HEK293 (cell line): ENCODE results near the gene GABRR1.

ENCODE experiments used
- CTCF ChIA-PET: fragments of 350-600 bp; formaldehyde crosslinking; extraction: SDS; loops from one replicate; lab custom pipeline; 2021; ENCODE audit warnings: antibody characterized with exemption; lab: Yijun Ruan, JAX
- POLR2A ChIA-PET: fragments of 300-600 bp; formaldehyde crosslinking; extraction: SDS; loops from one replicate; lab custom pipeline; 2020; ENCODE audit warnings: antibody characterized with exemption, inconsistent platforms; lab: Yijun Ruan, JAX
- H3K27ac ChIP-seq: fragments of 200-500 bp; sonication (Bioruptor generic); 2 replicates; pipeline ENCODE4 v1.5.1; 2014; ENCODE audit warnings: low read depth, low read length, control low read depth, inconsistent platforms; ENCODE audit errors: extremely low read depth
- H3K36me3 ChIP-seq, 2 experiments: fragments of 200-500 bp in 1 of 2; sonication (Bioruptor generic) in 1 of 2; 1 replicate in 1 of 2; 2 replicates in 1 of 2; pipeline ENCODE4 v1.5.1; 2014 to 2017; ENCODE audit warnings: inconsistent platforms in 2 of 2, low read length in 2 of 2; ENCODE audit not compliant: control insufficient read depth in 2 of 2, insufficient read depth in 1 of 2
- H3K4me1 ChIP-seq: fragments of 200-500 bp; sonication (Bioruptor generic); 2 replicates; pipeline ENCODE4 v1.5.1; 2014; ENCODE audit warnings: mild to moderate bottlenecking, low read length, inconsistent platforms; ENCODE audit not compliant: control insufficient read depth, insufficient read depth
- H3K4me3 ChIP-seq: 2 replicates; pipeline ENCODE4 v1.5.1; 2011; ENCODE audit warnings: low read depth, mild to moderate bottlenecking, control low read depth, low read length, moderate library complexity
- H3K9me3 ChIP-seq: fragments of 200-500 bp; sonication (Bioruptor generic); 2 replicates; pipeline ENCODE4 v1.5.1; 2014; ENCODE audit warnings: low read depth, low read length, inconsistent platforms; ENCODE audit not compliant: control insufficient read depth, insufficient read depth
- GLI2 ChIP-seq: fragments of 450-650 bp; formaldehyde crosslinking; IDR thresholded peaks from 2 replicates; pipeline ENCODE4; 2017; ENCODE audit warnings: missing biosample characterization, missing genetic modification characterization, low read depth, borderline replicate concordance
- KLF8 ChIP-seq: fragments of 450-650 bp; formaldehyde crosslinking; IDR thresholded peaks from 2 replicates; pipeline ENCODE4 v1.5.1; 2016; ENCODE audit warnings: missing biosample characterization, missing genetic modification characterization
- ZFP3 ChIP-seq: fragments of 450-650 bp; formaldehyde crosslinking; IDR thresholded peaks from 2 replicates; pipeline ENCODE4 v1.5.1; 2016; ENCODE audit warnings: low read depth, missing biosample characterization, missing genetic modification characterization
- ZFP69B ChIP-seq: fragments of 450-650 bp; formaldehyde crosslinking; IDR thresholded peaks from 2 replicates; pipeline ENCODE4 v1.5.1; 2016; ENCODE audit warnings: missing biosample characterization, missing genetic modification characterization
- ZNF132 ChIP-seq: fragments of 450-650 bp; formaldehyde crosslinking; IDR thresholded peaks from 2 replicates; pipeline ENCODE4 v1.5.1; 2017; ENCODE audit warnings: missing biosample characterization, missing genetic modification characterization, borderline replicate concordance
- ZNF146 ChIP-seq: fragments of 450-650 bp; formaldehyde crosslinking; IDR thresholded peaks from 2 replicates; pipeline ENCODE4 v1.5.1; 2016; ENCODE audit warnings: missing biosample characterization, missing genetic modification characterization
- ZNF514 ChIP-seq: fragments of 450-650 bp; formaldehyde crosslinking; IDR thresholded peaks from 2 replicates; pipeline ENCODE4 v1.5.1; 2016; ENCODE audit warnings: missing biosample characterization, missing genetic modification characterization
- ZNF571 ChIP-seq: fragments of 450-650 bp; formaldehyde crosslinking; IDR thresholded peaks from 2 replicates; pipeline ENCODE4 v1.5.0; 2017; ENCODE audit warnings: missing biosample characterization, missing genetic modification characterization
- ZNF623 ChIP-seq: fragments of 450-650 bp; formaldehyde crosslinking; IDR thresholded peaks from 2 replicates; pipeline ENCODE4 v1.5.1; 2016; ENCODE audit warnings: missing biosample characterization, missing genetic modification characterization
- ZNF626 ChIP-seq: fragments of 450-650 bp; sonication (Bioruptor Pico); formaldehyde crosslinking; IDR thresholded peaks from 2 replicates; pipeline ENCODE4 v1.5.1; 2018; ENCODE audit warnings: missing biosample characterization, missing genetic modification characterization, inconsistent platforms
- ZNF830 ChIP-seq: fragments of 450-650 bp; IDR thresholded peaks from 2 replicates; pipeline ENCODE4 v1.5.0; 2018; ENCODE audit warnings: missing biosample characterization, missing genetic modification characterization, low read depth, mild to moderate bottlenecking, moderate library complexity
- ZSCAN30 ChIP-seq: fragments of 450-650 bp; IDR thresholded peaks from 2 replicates; pipeline ENCODE4 v1.5.1; 2018; ENCODE audit warnings: missing biosample characterization, mild to moderate bottlenecking, missing genetic modification characterization, moderate library complexity
- TF ChIP-seq, protein P1 (sequence below): fragments of 450-650 bp; formaldehyde crosslinking; conservative IDR thresholded peaks from 2 replicates; pipeline ENCODE4 v1.5.1; 2016; ENCODE audit warnings: low read depth, missing biosample characterization, missing genetic modification characterization
- TF ChIP-seq, protein P2 (sequence below): fragments of 450-650 bp; formaldehyde crosslinking; IDR thresholded peaks from 2 replicates; pipeline ENCODE4 v1.5.1; 2017; ENCODE audit warnings: missing biosample characterization, missing genetic modification characterization
- TF ChIP-seq, protein P3 (sequence below): fragments of 450-650 bp; formaldehyde crosslinking; IDR thresholded peaks from 2 replicates; pipeline ENCODE4 v1.5.1; 2016; ENCODE audit warnings: missing biosample characterization, missing genetic modification characterization

Gene GABRR1

DNA sequence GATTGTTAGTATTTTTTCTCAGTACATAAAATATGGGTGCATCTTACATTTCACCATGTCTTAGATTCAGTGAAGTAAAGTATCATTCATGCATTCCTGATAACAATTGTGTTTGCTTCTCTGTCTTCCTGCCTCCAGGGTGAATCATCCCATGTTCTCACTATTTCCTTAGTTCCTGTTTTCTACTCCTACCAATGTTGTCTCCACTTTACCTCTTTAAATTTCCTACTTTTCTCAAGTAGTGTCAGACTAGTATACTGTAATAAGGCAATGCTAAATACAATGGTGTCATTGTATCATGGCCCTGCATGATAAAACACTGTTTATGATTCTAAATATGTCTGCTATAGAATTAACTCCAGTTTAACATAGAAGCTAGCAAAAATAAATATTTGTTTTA is 37.4 kb upstream of the GABRR1 start (continued):
- TF ChIP-seq, protein P1, sequence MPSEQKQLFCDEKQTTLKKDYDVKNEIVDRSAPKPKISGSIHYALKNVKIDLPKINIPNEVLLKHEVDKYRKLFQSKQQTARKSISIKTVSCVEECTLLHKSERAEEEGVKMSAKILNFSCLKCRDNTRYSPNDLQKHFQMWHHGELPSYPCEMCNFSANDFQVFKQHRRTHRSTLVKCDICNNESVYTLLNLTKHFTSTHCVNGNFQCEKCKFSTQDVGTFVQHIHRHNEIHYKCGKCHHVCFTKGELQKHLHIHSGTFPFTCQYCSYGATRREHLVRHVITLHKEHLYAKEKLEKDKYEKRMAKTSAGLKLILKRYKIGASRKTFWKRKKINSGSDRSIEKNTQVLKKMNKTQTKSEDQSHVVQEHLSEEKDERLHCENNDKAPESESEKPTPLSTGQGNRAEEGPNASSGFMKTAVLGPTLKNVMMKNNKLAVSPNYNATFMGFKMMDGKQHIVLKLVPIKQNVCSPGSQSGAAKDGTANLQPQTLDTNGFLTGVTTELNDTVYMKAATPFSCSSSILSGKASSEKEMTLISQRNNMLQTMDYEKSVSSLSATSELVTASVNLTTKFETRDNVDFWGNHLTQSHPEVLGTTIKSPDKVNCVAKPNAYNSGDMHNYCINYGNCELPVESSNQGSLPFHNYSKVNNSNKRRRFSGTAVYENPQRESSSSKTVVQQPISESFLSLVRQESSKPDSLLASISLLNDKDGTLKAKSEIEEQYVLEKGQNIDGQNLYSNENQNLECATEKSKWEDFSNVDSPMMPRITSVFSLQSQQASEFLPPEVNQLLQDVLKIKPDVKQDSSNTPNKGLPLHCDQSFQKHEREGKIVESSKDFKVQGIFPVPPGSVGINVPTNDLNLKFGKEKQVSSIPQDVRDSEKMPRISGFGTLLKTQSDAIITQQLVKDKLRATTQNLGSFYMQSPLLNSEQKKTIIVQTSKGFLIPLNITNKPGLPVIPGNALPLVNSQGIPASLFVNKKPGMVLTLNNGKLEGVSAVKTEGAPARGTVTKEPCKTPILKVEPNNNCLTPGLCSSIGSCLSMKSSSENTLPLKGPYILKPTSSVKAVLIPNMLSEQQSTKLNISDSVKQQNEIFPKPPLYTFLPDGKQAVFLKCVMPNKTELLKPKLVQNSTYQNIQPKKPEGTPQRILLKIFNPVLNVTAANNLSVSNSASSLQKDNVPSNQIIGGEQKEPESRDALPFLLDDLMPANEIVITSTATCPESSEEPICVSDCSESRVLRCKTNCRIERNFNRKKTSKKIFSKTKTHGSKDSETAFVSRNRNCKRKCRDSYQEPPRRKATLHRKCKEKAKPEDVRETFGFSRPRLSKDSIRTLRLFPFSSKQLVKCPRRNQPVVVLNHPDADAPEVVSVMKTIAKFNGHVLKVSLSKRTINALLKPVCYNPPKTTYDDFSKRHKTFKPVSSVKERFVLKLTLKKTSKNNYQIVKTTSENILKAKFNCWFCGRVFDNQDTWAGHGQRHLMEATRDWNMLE (tag by site-specific recombination), result no peak
- TF ChIP-seq ZNF146 (tag by site-specific recombination) (no peak), GLI2 (no peak), ZNF571 (no peak)

DNA sequence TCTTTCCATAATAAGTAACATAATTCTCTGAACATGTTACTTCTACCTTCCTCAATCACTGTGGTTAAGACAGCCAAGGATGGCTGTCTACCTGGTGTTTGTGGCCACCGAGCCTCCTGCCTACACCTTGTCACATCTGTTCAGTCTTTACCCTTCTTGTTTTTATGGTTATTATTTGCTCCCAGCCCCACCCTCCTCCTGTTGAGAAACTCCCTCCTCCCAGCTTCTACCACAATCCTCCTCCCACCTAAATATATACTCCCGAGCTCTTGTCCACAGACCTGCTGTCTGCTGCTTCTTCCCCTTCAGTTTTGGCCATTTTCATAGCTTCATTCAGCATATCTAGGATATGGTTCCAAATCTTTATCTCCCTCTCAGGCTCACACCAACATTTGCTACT is 35.7 kb upstream of the GABRR1 start:
- Histone ChIP-seq H3K4me1 (no peaks in the 10 kb centered on the region), H3K36me3 (no peaks in the 10 kb centered on the region), H3K9me3 (no peaks in the 10 kb centered on the region), H3K27ac (no peak overlapping the region), H3K4me3 (no peak overlapping the region)
- ChIA-PET CTCF (interaction anchor here (1.0 to 1.1 kb wide), 2 partner anchors 28 to 141 kb away, joined by 3 read pairs; no protein-coding TSS in a partner anchor), POLR2A (interaction anchor here (0.6 kb wide), 1 partner anchor 43 kb away, joined by 8 read pairs; no protein-coding TSS in a partner anchor)
- TF ChIP-seq ZNF626 (tag by site-specific recombination) (no peak), ZFP3 (no peak), ZNF514 (tag by site-specific recombination) (no peak), KLF8 (tag by site-specific recombination) (no peak), ZSCAN30 (no peak), ZFP69B (no peak)
- TF ChIP-seq, protein P2, sequence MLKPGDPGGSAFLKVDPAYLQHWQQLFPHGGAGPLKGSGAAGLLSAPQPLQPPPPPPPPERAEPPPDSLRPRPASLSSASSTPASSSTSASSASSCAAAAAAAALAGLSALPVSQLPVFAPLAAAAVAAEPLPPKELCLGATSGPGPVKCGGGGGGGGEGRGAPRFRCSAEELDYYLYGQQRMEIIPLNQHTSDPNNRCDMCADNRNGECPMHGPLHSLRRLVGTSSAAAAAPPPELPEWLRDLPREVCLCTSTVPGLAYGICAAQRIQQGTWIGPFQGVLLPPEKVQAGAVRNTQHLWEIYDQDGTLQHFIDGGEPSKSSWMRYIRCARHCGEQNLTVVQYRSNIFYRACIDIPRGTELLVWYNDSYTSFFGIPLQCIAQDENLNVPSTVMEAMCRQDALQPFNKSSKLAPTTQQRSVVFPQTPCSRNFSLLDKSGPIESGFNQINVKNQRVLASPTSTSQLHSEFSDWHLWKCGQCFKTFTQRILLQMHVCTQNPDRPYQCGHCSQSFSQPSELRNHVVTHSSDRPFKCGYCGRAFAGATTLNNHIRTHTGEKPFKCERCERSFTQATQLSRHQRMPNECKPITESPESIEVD (tag by site-specific recombination), result no peak
- TF ChIP-seq, protein P3, sequence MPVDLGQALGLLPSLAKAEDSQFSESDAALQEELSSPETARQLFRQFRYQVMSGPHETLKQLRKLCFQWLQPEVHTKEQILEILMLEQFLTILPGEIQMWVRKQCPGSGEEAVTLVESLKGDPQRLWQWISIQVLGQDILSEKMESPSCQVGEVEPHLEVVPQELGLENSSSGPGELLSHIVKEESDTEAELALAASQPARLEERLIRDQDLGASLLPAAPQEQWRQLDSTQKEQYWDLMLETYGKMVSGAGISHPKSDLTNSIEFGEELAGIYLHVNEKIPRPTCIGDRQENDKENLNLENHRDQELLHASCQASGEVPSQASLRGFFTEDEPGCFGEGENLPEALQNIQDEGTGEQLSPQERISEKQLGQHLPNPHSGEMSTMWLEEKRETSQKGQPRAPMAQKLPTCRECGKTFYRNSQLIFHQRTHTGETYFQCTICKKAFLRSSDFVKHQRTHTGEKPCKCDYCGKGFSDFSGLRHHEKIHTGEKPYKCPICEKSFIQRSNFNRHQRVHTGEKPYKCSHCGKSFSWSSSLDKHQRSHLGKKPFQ (tag by site-specific recombination), result no peak

DNA sequence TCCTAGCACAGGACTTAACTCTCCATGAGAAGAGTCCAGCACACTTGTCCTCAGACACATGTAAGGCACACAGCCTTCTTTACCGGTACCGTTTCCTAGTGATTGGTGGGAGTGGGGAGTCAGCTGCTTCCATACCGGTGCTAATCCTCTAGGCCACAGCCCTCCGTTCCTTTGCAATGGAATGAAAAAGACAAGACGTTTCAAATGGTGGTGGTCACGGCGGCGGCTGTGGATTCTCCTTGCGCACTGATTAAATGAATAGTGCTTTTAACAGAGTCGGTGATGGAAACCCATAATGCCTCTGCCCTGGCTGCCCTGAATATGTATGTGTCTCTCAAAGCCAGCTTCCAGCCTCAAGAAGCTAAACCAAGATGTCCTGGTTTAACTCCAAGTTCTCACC is 34.8 kb upstream of the GABRR1 start:
- no peak for TF ChIP-seq ZNF623 (tag by site-specific recombination)
- TF ChIP-seq ZNF132 (tag by site-specific recombination), result no peak
- TF ChIP-seq ZNF830, result no peak
- TF ChIP-seq, all 188 proteins: peak for 0
- ChIA-PET POLR2A (no interaction called here), CTCF (interaction anchor here (0.5 to 1.1 kb wide), 2 partner anchors 29 to 116 kb away, joined by 3 read pairs; no protein-coding TSS in a partner anchor)
- no peaks in the 10 kb centered on the region for H3K9me3 ChIP-seq
- H3K36me3 ChIP-seq, result no peaks in the 10 kb centered on the region
- no peaks in the 10 kb centered on the region for H3K4me1 ChIP-seq
- no peak overlapping the region for H3K4me3 ChIP-seq
- no peak overlapping the region for H3K27ac ChIP-seq
